Limb (tissue), 2 donors: ENCODE measurements around the gene GPR15.

ENCODE experiments used
- DNase-seq, 2 donors: peaks; one replicate each; pipeline ENCODE4 v3.0.0-alpha.2; 2016; ENCODE audit errors: extremely low spot score in 2 of 2

GPR15 gene

DNA sequence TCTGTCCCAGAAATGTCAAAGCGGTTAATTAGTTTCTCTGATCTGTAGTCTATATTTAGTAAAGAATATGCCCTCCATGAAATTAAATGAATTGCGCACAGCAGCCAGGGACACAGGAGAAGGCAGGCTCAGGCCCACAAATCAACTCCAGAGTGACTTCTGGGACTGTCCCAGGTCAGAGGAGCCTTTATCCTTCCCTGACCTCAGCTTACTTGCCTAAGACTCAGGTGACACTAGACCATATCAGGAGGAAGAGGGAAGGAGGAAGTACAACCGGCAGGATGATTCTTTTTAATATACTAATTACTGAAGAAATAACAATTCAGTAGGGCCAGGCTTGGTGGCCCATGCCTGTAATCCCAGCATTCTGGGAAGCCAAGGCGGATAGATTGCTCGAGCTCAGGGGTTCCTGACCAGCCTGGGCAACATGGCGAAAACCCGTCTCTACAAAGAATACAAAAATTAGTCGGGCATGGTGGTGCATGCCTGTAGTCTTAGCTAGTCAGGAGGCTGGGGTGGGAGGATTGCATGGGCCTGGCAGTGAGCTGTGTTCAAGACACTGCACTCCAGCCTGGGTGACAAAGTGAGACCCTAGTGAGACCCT lies 1.8 kb upstream of the GPR15 start:
- no peak for DNase-seq

GRCh38 chr3:98530676-98531075 lies 1.1 kb upstream of the GPR15 start:
- DNase-seq = no peak

DNA sequence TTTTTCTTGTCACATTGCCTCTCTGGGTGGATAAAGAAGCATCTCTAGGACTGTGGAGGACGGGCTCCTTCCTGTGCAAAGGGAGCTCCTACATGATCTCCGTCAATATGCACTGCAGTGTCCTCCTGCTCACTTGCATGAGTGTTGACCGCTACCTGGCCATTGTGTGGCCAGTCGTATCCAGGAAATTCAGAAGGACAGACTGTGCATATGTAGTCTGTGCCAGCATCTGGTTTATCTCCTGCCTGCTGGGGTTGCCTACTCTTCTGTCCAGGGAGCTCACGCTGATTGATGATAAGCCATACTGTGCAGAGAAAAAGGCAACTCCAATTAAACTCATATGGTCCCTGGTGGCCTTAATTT lies 478 bp downstream of the GPR15 start:
- no peak for DNase-seq

DNA sequence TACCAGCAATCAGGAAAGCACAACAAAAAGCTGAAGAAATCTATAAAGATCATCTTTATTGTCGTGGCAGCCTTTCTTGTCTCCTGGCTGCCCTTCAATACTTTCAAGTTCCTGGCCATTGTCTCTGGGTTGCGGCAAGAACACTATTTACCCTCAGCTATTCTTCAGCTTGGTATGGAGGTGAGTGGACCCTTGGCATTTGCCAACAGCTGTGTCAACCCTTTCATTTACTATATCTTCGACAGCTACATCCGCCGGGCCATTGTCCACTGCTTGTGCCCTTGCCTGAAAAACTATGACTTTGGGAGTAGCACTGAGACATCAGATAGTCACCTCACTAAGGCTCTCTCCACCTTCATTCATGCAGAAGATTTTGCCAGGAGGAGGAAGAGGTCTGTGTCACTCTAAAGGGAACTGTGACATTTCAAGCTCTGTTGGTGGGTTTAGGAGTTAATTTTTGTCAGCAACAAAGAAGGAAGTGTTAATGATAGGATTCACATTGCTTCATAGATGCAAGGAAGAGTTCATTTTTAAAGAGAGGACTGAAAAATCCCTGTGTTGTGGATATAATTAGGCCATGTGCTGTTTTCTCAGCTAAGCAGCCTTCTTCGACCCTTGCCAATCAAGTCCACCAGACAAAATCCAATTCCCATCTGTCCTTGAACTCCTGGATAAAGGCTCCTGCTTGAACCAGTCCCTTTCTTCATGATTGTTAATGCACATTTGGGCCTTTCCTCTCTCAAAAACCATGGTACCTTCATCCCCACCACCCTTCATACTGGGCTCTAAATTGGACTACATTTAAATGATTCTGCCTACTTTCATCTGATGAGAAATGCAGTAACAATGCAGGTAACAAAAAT lies 1.2 kb downstream of the GPR15 start:
- DNase-seq = no peak

DNA sequence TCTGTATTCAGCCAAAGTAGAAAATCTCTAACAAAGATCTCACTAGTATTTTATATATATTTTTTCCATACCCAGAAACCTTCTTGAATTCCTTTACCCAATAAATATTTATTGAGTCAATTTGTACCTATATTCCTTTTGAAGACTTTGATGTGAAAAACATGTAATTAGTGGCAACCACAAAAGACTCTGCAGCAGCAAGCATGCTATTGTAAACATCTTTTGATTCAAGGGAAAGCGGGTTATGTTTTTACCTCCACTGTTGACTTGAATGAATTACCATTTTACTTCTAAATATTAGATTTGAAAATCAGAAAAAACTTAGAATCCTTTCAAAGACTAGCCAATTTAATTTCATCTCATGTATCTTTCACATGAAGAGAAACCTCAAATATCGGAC lies 2.4 kb downstream of the GPR15 start:
- DNase-seq = no peak

DNA sequence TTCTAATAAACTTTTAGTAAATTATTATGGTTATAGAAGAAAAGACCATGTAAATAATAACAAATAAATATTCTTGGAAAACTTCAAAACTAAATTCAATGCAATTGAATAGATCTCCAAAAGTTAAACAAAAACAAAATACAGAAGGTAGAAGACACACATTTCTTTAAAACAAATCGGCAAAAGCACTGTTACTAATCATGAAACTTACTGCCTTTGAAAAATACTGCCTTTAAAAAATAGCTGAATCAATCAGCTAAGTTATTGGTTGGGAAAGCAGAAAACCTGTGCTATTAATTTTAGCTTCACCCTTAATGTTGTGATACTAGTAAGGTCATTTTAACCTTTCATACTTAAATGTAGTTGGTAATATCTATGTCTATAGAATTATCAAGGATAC lies 3.0 kb downstream of the GPR15 start:
- no peak for DNase-seq

- no peak for DNase-seq
These were observed 4.8 kb downstream of the GPR15 start for GRCh38 chr3:98536456-98537017.

- no peak for DNase-seq
These were observed 8.6 kb downstream of the GPR15 start for GRCh38 chr3:98540346-98540745.

- DNase-seq = no peak
These were observed 9.9 kb downstream of the GPR15 start for GRCh38 chr3:98541695-98542094.

DNA sequence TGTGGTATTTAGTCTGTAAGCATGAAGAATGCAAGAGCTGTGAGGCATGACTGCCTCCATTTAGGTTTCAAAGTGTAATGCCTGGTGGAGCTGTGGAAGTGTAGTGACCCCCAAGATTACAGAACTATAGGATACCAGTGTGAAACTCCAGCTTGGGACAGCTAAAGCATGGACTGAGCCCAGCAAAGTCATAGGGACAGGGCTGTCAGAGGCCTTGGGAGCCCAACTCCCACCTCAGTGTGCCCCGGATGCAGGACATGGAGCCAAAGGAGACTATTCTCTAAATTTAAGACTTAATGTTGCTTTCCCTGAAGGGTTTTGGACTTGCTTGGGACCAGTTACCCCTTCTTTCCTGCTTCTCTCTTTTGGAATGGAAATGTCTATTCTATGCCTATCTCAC lies 10.8 kb downstream of the GPR15 start:
- DNase-seq = no peak

GRCh38 chr3:98545940-98546339 lies 14.2 kb downstream of the GPR15 start:
- DNase-seq = no peak

DNA sequence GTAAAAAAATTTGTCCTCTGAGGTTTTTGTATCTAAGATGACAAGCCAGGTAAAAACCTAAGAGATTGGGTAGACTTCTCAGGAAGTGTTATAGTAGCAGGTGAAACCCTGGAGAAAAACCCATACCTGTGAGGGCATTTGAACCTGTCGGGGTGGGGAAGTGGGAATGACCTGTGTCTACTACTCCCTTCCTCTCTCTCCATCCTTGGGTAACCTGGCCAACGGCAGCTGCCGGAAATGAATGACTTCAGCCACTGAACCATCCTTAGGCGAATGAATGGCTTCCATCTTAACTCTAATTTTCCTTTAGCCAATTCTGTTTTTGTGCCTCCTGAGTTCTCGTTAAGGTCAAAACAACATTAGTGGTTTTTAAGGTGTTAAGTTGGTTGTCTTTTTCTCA lies 16.8 kb downstream of the GPR15 start:
- DNase-seq = no peak

DNA sequence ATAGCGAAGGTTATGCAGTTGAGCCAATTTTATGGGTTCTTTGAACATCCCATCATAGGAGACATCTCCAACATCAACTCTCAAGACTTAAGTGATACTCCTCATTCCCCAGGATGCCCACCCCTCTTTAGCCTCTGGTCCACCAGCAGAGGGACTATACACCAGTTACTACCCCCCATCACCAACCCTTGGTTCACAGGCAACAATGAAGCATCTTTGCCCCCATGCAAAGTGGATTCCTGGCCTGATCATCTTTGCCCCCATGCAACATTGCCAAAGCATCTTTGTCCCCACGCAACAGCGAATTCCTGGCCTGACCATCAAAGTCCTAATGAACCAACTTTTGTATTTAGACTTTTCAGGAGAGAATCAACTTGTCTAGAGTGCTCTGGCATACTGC lies 19.1 kb downstream of the GPR15 start:
- DNase-seq = no peak

DNA sequence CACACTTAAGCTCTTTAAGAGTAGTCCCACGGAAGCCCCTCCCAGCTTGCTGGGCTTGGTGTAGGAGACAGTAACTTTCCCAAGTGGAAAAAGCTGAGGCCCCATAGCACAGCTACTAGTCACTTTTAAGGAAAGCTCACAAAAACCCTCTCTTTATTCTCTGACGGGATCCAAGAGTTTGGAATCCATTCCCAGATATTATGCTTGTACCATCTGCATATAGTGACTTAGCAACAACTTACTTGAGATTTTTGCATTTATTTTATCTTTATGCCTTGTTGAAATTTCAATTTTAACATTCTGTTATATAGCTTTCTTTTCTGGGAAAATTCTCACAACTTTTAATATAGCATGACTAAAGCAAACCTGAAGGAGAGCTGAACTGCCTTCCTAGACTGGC lies 19.5 kb downstream of the GPR15 start:
- no peak for DNase-seq

DNA sequence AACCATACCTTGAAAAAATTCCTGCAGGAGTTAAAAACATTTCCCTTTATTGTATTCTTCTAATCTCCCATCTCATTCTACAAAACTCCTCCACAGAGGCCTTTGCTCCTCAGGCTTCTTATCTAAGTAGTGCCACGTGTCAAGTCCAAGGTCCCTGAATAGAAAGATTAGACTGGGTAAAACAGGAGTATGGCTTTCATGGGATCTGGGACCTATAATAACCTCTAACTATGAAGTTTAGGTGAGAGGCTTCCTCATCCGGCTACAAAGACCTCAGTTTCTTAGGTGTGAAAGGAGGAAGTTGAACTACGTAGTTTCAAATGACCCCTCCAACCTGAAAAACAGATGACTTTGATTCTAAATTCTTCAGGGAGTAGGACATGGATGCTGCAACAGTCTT lies 20.0 kb downstream of the GPR15 start:
- DNase-seq = no peak

- DNase-seq = no peak
These were observed 20.6 kb downstream of the GPR15 start for GRCh38 chr3:98552232-98553020.

DNA sequence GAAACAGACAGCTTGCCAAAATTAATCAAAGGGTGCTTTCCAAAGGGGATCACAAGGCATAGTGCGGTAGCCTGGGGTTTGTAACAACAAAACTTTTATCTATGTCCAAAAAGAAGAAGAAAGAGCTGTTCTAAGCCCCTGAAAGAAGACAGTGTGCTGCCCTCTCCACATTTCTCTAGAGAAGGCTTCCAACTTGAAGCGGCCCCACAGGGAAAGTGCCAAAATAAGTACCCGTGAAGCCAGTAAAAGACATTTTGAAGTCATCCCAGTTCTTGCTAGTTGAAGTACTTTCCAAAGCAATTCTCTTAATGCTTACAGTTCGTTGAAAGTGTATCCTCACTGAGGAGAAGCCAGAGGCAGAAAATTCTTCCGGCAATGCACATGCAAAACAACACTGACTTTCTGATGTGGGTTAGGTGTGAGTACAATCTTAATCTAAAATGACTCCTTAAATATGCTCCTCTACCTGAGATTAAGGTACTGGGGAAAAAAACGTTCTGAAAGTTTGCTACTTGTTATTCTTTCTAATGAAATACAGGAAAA lies 21.3 kb downstream of the GPR15 start:
- DNase-seq = no peak

GRCh38 chr3:98553753-98554152 lies 22.0 kb downstream of the GPR15 start:
- DNase-seq = no peak

GRCh38 chr3:98554580-98554979 lies 22.8 kb downstream of the GPR15 start:
- DNase-seq = no peak

GRCh38 chr3:98555025-98555379 lies 23.2 kb downstream of the GPR15 start:
- no peak for DNase-seq

GRCh38 chr3:98556164-98557130 lies 24.7 kb downstream of the GPR15 start:
- no peak for DNase-seq
